RWPE2 (cell line): ENCODE results near the gene CLEC16A.

Experiments
- ATAC-seq: fragments of 200-7000 bp; cut with Tn5 transposase; 3 replicates; pipeline ENCODE4 v1.9.1; 2021; ENCODE audit warnings: low read depth
- DNase-seq: peaks from one replicate; pipeline ENCODE4 v3.0.0-alpha.2; 2020; ENCODE audit warnings: low spot score
- H3K27ac ChIP-seq: fragments of 450-650 bp; 2 replicates; pipeline ENCODE4 v1.5.1; 2017; ENCODE audit warnings: mild to moderate bottlenecking; ENCODE audit not compliant: poor library complexity, severe bottlenecking
- H3K27me3 ChIP-seq: fragments of 250-450 bp; sonication (Bioruptor Pico); 2 replicates; pipeline ENCODE4 v1.5.1; 2021; ENCODE audit warnings: mild to moderate bottlenecking, moderate library complexity; ENCODE audit not compliant: insufficient read depth, poor library complexity, severe bottlenecking
- H3K36me3 ChIP-seq: fragments of 250-450 bp; sonication (Bioruptor Pico); 2 replicates; pipeline ENCODE4 v1.5.1; 2020; ENCODE audit warnings: low read depth, mild to moderate bottlenecking, moderate library complexity
- H3K4me1 ChIP-seq: fragments of 250-450 bp; sonication (Bioruptor Pico); 2 replicates; pipeline ENCODE4 v1.5.1; 2021; ENCODE audit warnings: mild to moderate bottlenecking, moderate library complexity; ENCODE audit not compliant: insufficient read depth, poor library complexity, severe bottlenecking
- H3K4me3 ChIP-seq: fragments of 250-450 bp; sonication (Bioruptor Pico); 2 replicates; pipeline ENCODE4 v1.5.1; 2021; ENCODE audit warnings: mild to moderate bottlenecking, moderate library complexity; ENCODE audit not compliant: severe bottlenecking
- H3K9me3 ChIP-seq: fragments of 250-450 bp; sonication (Bioruptor Pico); 2 replicates; pipeline ENCODE4 v1.5.1; 2021; ENCODE audit warnings: mild to moderate bottlenecking, moderate library complexity; ENCODE audit not compliant: severe bottlenecking
- CTCF ChIP-seq: fragments of 450-650 bp; IDR thresholded peaks from one replicate; pipeline ENCODE4 v1.5.1; 2017; ENCODE audit warnings: mild to moderate bottlenecking, moderate library complexity; ENCODE audit not compliant: poor library complexity, severe bottlenecking

The CLEC16A gene

GRCh38 chr16:11152677-11153331, 208.4 kb downstream of the CLEC16A start:
- no peak for DNase-seq
- Histone ChIP-seq H3K9me3 (no peaks in the 10 kb centered on the region), H3K4me1 (no peaks in the 10 kb centered on the region), H3K27me3 (no peaks in the 10 kb centered on the region), H3K36me3 (no peaks in the 10 kb centered on the region), H3K27ac (no peak overlapping the region), H3K4me3 (no peak overlapping the region)
- no peak for ATAC-seq
- TF ChIP-seq CTCF = no peak

- ATAC-seq (0 out of 3 replicates have a peak, but pooled peaks have one; percentile 44), DNase-seq (no peak)
- no peaks in the 10 kb centered on the region for H3K4me1 ChIP-seq
- no peaks in the 10 kb centered on the region for H3K36me3 ChIP-seq
- no peaks in the 10 kb centered on the region for H3K9me3 ChIP-seq
- no peak overlapping the region for H3K4me3 ChIP-seq
- H3K27me3 ChIP-seq = no peaks in the 10 kb centered on the region
- no peak overlapping the region for H3K27ac ChIP-seq
- no peak for TF ChIP-seq CTCF
Observed at GRCh38 chr16:11155284-11155806, 211.0 kb downstream of the CLEC16A start.

GRCh38 chr16:11156401-11156800, 212.0 kb downstream of the CLEC16A start:
- no peaks in the 10 kb centered on the region for H3K4me1 ChIP-seq
- no peak for TF ChIP-seq CTCF
- no peak overlapping the region for H3K4me3 ChIP-seq
- no peak for DNase-seq
- H3K9me3 ChIP-seq = no peaks in the 10 kb centered on the region
- no peak overlapping the region for H3K27ac ChIP-seq
- ATAC-seq = no peak
- H3K36me3 ChIP-seq = no peaks in the 10 kb centered on the region
- no peaks in the 10 kb centered on the region for H3K27me3 ChIP-seq

GRCh38 chr16:11157143-11157542, 212.8 kb downstream of the CLEC16A start:
- H3K4me3 ChIP-seq = no peak overlapping the region
- H3K27ac ChIP-seq = no peak overlapping the region
- no peaks in the 10 kb centered on the region for H3K27me3 ChIP-seq
- no peak for ATAC-seq
- no peak for TF ChIP-seq CTCF
- DNase-seq = no peak
- no peaks in the 10 kb centered on the region for H3K4me1 ChIP-seq
- no peaks in the 10 kb centered on the region for H3K9me3 ChIP-seq
- no peaks in the 10 kb centered on the region for H3K36me3 ChIP-seq

- Histone ChIP-seq H3K4me1 (no peaks in the 10 kb centered on the region), H3K9me3 (no peaks in the 10 kb centered on the region), H3K36me3 (no peaks in the 10 kb centered on the region), H3K27me3 (no peaks in the 10 kb centered on the region), H3K27ac (no peak overlapping the region), H3K4me3 (no peak overlapping the region)
- ATAC-seq = no peak
- no peak for DNase-seq
- no peak for TF ChIP-seq CTCF
Observed at GRCh38 chr16:11158018-11158417, 213.7 kb downstream of the CLEC16A start.
